ENCODE results near the gene HS3ST1. TPM values are rescaled to one million over a fixed set of nuclear protein-coding genes. Genes with fewer than 3 reads are reported as not detected.

The HS3ST1 gene
- total and polyA plus RNA-seq, 3 donors from 2014 or later = 1.2 to 8.8 (median 4.3) TPM

DNA sequence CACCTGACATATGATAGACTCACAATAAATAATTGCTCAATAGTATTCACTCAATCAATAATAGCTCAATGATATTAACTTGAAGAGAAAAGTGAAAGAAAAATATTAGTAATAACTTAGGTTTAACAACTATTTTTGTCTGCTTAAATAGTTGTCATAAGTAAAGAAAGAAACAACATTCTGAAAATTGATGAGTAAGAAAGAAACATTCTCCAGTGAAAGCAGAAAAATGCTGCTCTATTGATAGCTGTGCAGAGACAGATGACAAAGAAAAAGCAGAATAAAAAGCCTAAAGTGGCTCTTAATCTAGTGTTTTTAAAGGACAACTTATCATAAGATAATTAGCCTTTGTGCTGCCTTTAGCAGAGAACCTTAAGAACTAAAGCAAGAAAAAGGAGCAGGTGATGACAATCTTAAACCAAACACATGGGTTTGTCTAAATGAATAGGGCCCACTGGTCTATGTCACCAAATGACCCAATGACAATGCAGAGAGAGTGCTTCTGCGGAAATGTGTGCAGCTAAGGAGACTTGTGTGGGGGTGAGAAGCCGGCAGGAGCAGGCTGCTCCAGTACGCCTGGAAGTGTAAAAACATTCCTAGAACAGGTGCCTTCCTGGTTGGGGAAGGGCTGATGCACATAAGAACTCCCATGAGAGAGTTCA, 13.2 kb downstream of the HS3ST1 start:
- peak overlapping the region in 1 of 2 donors; percentile 16 for H3K27ac ChIP-seq
- 66 to 76% methylated on average over 3 of the region's 3 CpGs for WGBS, 2 donors
- H3K36me3 ChIP-seq (ENCODE audit: low read depth, missing control alignments) = no peaks in the 10 kb centered on the region
- H3K4me3 ChIP-seq = no peak overlapping the region
- TF ChIP-seq, protein P1, sequence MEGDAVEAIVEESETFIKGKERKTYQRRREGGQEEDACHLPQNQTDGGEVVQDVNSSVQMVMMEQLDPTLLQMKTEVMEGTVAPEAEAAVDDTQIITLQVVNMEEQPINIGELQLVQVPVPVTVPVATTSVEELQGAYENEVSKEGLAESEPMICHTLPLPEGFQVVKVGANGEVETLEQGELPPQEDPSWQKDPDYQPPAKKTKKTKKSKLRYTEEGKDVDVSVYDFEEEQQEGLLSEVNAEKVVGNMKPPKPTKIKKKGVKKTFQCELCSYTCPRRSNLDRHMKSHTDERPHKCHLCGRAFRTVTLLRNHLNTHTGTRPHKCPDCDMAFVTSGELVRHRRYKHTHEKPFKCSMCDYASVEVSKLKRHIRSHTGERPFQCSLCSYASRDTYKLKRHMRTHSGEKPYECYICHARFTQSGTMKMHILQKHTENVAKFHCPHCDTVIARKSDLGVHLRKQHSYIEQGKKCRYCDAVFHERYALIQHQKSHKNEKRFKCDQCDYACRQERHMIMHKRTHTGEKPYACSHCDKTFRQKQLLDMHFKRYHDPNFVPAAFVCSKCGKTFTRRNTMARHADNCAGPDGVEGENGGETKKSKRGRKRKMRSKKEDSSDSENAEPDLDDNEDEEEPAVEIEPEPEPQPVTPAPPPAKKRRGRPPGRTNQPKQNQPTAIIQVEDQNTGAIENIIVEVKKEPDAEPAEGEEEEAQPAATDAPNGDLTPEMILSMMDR (IDR thresholded peaks at IDR 0.05) = no peak
- no peak for TF ChIP-seq POLR2A (IDR thresholded peaks at IDR 0.05)
- DNase-seq = no peak
- intact Hi-C loops (cut with DNase I; ENCODE audit: low total_unique reads) = no loop called here
- no peaks in the 10 kb centered on the region for H3K9me3 ChIP-seq
- H3K4me1 ChIP-seq = peaks cover 12% of the 10 kb centered on the region
- H3K27me3 ChIP-seq = no peaks in the 10 kb centered on the region

DNA sequence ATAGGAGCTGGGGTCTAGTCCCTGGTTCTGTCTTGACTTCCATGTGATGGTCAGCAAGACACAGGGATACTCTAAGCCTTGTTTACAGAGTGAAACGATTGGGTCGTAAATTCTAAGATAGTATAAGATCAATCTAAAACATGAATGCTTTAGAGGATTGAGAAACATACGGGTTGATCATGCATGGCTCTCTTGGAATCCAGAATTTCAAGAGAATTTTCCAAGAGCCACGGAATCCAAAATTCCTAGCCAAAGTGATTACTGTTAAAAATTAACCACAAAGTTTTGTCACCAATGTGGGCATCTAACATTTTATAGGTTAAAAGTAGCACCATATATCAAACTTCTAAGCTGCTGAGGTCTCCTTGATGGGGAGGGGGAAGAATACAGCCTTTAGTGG, 16.5 kb downstream of the HS3ST1 start:
- WGBS, 2 donors = 88 to 89% methylated on average over 4 of the region's 4 CpGs

DNA sequence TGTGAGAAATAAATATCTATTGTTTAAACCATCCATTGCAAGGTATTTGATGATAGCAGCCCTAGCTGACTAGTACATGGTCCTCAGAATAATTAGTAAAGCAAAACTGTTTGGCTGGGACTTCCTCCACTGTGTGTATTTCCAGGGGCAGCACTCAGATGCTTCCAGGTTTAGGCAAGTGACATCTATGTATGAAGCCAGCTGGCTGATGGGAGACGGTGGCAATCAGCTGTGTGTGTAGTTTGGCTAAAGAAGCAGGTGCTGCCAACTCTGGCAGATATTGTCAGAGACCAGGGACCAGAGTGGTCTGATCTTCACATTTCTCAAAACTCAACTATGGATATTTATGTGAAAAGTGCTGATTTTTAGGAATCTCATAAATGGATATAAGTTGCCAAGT, 19.1 kb downstream of the HS3ST1 start:
- no peaks in the 10 kb centered on the region for H3K4me1 ChIP-seq
- no peaks in the 10 kb centered on the region for H3K36me3 ChIP-seq (ENCODE audit: low read depth, missing control alignments)
- H3K9me3 ChIP-seq = no peaks in the 10 kb centered on the region
- 82 to 100% methylated on average over 1 of the region's 1 CpG for WGBS, 2 donors
- no peak for TF ChIP-seq POLR2A (IDR thresholded peaks at IDR 0.05)
- TF ChIP-seq, protein P1 (IDR thresholded peaks at IDR 0.05) = no peak
- DNase-seq = no peak
- no peak overlapping the region for H3K27ac ChIP-seq
- intact Hi-C loops (cut with DNase I; ENCODE audit: low total_unique reads) = no loop called here
- H3K4me3 ChIP-seq = no peak overlapping the region
- no peaks in the 10 kb centered on the region for H3K27me3 ChIP-seq

More for the DNA sequence above, 16.5 kb downstream of the HS3ST1 start:
- peaks cover 12% of the 10 kb centered on the region for H3K4me1 ChIP-seq
- no peak overlapping the region for H3K4me3 ChIP-seq
- no peak for TF ChIP-seq POLR2A (IDR thresholded peaks at IDR 0.05)
- TF ChIP-seq, protein P1 (IDR thresholded peaks at IDR 0.05) = no peak
- no peak for DNase-seq
- H3K36me3 ChIP-seq (ENCODE audit: low read depth, missing control alignments) = no peaks in the 10 kb centered on the region
- H3K27me3 ChIP-seq = no peaks in the 10 kb centered on the region
- H3K27ac ChIP-seq = no peak overlapping the region
- intact Hi-C loops (cut with DNase I; ENCODE audit: low total_unique reads) = no loop called here
- no peaks in the 10 kb centered on the region for H3K9me3 ChIP-seq

DNA sequence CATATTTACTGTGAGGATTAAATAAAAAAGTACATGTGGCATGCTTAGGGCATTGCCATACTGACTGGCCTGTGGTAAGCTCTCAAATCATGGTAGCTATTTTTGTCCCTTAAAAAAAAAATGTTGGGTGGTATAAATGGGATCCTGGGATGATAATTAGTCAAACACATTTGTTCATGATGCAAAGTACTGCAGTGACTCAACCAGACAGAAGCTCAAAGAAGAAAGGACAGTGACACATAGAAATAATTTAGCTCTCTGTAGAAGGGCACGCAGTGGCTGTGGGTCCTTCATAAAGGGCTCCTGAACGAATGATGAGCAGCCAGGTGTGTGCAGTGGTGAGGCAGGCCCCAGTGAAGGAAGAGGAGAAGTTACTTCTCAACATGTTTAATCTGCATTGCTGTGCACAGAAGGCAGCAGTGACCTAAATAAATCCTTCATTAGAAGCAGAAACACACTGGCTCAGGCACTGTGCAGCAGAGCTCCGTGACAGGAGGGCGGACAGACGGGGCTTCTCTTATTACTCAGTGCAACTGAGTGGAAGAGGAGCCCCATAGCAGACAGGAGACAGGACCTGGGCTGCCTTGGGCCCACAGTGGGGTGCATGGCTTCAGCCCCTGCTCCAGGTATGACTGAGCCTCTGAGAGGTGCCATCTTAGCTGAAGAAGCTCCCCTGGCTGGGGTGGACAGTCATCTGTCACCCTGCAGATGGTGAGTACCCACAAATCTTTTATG, 20.3 kb downstream of the HS3ST1 start:
- no peaks in the 10 kb centered on the region for H3K9me3 ChIP-seq
- TF ChIP-seq, protein P1 (IDR thresholded peaks at IDR 0.05) = no peak
- TF ChIP-seq POLR2A (IDR thresholded peaks at IDR 0.05) = no peak
- no peak for DNase-seq
- intact Hi-C loops (cut with DNase I; ENCODE audit: low total_unique reads) = no loop called here
- H3K27me3 ChIP-seq = no peaks in the 10 kb centered on the region
- no peak overlapping the region for H3K4me3 ChIP-seq
- no peaks in the 10 kb centered on the region for H3K4me1 ChIP-seq
- no peak overlapping the region for H3K27ac ChIP-seq
- WGBS, 2 donors = 93 to 95% methylated on average over 5 of the region's 5 CpGs
- no peaks in the 10 kb centered on the region for H3K36me3 ChIP-seq (ENCODE audit: low read depth, missing control alignments)
